Measurements from ENCODE around the gene LTC4S. TPM values are rescaled to one million over a fixed set of nuclear protein-coding genes. Genes with fewer than 3 reads are reported as not detected.
"Not testable (repeated sequence)": the region's sequence is repeated elsewhere in the genome, so short reads cannot be mapped to it uniquely, and the experiment has no call there.

Gene LTC4S, protein sequence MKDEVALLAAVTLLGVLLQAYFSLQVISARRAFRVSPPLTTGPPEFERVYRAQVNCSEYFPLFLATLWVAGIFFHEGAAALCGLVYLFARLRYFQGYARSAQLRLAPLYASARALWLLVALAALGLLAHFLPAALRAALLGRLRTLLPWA
- 12.8 TPM for total RNA-seq
- long read RNA-seq, transcript LTC4S-201 (5 exons, 666 nt) = major isoform, 6 of 23 reads
- long read RNA-seq, partial matches to known transcripts = 1 of 23 reads
- long read RNA-seq, other reads (novel, unspliced or antisense) = 8 of 23 reads

DNA sequence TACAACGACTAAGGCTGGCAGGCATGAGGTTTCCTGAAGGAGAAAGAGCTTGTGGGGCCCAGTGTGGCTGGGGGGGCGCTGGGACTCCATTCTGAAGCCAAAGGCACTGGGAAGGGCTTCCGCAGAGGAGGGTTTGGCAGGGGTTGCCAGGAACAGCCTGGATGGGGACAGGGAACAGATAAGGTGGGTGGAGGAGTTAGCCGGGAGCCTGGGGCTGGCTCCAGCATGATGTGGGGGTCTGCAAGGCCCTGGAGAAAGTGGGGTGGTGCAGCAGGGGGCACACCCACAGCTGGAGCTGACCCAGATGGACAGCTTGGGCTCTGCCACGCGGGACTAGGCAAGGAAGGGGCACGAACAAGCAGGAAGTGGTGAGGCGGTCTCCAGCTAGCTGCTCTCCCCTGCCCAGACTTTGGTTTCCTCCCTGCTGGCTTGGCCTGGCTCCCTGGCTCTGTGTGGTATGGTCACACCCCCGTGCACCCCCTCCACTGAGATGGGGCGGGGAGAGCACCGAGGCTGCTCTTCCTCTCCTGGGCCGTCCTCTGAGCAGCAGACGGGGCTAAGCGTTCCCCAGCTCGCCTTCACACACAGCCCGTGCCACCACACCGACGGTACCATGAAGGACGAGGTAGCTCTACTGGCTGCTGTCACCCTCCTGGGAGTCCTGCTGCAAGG is at the start of gene LTC4S:
Gene LTC4S (plus strand): TSS at position 519 of the 672 bp plus-strand sequence. CDS start 95 bp downstream, at position 614.
- intact Hi-C loops (cut with DNase I) = no loop called here
- DNase-seq (ENCODE audit: low spot score) = peak; percentile 87

DNA sequence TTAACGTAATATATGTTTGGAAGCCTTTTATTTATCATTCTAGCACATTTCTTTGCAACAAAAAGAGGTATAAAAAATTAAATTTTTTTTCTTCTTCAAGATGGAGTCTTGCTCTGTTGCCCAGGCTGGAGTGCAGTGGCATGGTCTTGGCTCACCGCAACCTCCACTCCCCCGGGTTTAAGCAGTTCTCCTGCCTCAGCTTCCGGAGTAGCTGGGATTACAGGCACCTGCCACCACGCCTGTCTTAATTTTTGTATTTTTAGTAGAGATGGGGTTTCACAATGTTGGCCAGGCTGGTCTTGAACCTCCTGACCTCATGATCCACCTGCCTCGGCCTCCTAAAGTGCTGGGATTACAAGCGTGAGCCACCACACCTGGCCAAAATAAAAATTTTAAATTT is 49.7 kb upstream of the LTC4S start:
- intact Hi-C loops (cut with DNase I); DNase-seq (ENCODE audit: low spot score): not testable (repeated sequence)

DNA sequence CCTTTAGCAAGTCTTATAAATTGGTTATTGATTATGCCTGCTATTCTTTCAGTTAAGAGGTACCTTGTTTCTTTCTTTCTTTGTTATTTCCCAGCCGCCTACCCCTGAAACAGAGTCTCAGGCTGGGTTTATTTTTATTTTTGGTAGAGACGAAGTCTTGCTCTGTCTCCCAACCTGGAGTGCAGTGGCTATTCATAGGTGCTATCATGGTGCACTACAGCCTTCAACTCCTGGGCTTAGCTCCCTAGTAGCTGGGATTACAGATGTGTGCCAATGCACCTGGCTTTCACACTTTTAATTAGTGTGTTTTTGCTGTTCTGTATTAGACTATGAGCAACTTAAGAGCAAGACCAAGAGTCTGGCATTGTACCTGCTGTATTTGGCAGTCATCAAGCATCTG is 46.9 kb upstream of the LTC4S start:
- intact Hi-C loops (cut with DNase I) = no loop called here
- no peak for DNase-seq (ENCODE audit: low spot score)

DNA sequence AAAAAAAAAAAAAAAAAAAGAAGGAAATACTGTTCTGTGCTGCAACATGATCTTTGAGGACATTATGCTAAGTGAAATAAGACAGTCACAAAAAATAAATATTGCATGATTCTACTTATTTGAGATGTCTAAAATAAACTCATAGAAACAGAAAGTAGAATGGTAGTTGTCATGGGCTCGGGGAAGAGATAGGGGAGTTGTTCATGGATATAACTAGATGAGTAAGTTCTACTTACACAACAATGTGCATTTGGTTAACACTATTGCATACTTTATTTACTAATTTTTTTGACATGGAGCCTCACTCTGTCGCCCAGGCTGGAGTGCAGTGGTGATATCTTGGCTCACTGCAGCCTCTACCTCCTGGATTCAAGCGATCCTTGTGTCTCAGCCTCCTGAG is 46.0 kb upstream of the LTC4S start:
- DNase-seq (ENCODE audit: low spot score) = no peak
- intact Hi-C loops (cut with DNase I) = no loop called here

DNA sequence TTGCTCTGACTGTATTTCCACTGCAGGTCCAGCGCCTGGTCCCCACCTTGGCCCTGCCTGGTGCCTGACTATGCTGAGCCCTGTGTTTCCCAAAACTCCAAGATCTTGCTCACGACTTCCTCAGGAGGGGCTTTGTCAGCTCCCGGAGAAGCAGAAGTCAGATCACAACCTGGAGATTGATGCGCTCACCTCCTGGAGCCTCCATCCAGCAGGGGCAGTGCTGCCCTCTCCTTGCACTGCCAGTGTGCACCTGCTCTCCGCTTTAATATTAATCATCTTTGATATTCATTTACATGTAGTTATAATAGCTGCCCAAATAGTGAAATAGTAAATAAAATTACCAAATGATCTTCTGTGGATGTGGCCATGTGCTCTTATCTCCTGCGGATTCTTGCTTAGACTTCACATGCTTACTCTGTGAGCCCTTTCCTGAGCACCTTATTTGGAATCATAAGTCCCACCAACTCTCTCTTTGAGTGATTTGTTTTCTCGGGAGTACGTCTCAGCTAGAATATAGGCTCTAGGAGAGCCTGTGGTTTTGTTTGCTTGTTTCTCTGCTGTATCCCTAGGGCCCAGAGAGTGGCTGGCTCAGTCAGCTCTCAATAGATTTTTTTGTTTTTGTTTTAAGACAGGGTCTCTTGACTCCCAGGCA is 43.8 kb upstream of the LTC4S start:
- intact Hi-C loops (cut with DNase I) = no loop called here
- DNase-seq (ENCODE audit: low spot score) = no peak

DNA sequence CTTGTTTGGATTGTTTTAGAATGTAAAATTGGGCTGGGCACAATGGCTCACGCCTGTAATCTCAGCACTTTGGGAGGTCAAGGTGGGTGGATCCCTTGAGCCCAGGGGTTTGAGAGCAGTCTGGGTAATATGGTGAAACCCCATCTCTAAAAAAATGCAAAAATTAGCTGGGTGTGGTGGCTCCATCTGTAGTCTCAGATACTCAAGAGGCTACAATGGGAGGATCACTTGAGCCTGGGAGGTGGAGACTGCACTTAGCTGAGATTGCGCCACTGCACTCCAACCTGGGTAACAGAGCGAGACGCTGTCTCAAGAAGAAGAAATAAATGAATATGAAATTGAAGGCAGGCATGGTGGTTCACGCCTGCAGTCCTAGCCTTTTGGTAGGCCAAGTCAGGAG is 39.8 kb upstream of the LTC4S start:
- DNase-seq (ENCODE audit: low spot score) = no peak
- intact Hi-C loops (cut with DNase I) = no loop called here

DNA sequence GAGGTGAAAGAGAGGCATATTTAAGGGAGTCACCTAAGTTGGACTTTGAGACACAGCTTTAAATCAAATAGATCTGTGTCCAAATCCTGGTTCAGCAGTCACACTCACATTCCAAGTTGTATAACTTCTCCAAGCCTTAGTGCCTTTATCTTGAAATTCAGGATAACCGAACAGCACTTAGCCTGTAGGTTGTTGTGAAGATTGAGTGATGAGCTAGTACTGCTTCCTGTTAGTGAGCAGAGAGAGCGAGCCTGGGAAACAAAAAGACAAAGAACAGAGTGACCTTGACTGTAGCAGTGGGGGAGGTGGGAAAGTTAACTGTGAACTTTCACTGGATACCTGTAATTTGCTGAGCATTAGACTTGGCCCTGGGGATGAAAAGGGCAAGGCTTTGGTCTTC is 38.8 kb upstream of the LTC4S start:
- intact Hi-C loops (cut with DNase I) = no loop called here
- DNase-seq (ENCODE audit: low spot score) = no peak

DNA sequence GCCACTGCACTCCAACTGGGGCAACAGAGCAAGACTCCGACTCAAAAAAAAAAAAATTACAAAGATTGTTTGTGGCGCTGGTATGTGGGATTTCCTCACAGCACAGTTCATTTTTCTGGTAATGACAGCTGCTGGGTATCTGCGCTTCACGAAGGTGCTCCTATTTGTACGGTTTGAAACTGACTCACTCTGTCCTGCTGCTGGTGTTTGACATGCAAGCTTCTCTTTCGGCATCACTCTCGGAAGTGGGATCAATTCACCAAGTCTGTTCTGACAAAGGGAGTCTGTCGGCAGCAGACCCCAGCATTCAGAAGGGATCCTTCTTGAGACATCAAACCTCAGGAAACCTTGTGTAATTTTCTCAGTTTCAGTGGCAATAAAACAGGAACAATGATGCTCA is 34.8 kb upstream of the LTC4S start:
- intact Hi-C loops (cut with DNase I) = no loop called here
- DNase-seq (ENCODE audit: low spot score) = peak; percentile 64

DNA sequence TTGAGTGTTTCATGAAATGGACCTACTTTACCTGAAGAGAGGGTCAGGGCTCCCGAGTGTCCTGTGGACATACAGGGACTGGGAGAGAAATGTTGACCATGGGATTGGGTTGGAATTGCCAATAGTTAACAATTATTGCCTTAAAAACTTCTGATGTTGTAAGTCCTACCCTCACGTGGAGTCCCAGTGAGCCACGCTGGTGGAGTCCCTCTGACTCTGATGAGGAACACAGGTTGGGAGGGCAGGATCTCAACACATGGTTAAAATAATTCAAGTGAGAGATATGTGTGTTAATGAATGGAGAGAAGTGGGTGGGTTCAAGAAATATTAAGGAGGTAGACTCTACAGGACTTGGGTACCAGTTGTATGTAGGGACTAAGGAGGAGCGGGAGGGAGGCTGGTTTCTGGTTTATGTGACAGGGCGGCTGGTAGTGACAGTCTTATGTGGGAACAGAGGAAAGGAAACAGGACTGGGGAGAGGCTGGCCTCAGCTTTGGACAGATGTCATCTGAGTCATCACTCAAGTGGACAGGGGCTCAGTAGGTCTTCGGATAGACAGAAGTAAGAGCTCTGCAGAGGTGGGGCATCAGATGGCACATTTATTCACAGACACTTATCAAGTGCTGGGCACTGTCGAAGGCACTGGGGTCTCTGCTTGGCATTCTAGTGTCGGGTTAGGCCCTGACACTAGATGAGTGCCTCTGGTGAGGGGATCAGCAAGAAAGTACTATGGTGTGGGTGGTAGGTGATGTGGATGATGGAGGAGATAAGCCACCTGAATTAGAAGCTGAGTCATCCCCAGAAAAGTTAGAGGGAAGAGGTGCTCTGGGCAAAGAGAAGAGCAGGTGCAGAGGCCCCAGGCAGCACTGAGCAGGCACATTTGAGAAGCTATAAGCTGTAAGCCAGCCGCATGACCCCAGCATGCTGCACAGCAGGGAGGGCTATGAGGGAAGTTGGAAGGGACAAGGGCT is 33.9 kb upstream of the LTC4S start:
- peak; percentile 65 for DNase-seq (ENCODE audit: low spot score)
- intact Hi-C loops (cut with DNase I) = loop anchor here (5.0 kb wide), 1 partner anchor 698 kb away; the partner anchor contains the start of gene ZNF354C

DNA sequence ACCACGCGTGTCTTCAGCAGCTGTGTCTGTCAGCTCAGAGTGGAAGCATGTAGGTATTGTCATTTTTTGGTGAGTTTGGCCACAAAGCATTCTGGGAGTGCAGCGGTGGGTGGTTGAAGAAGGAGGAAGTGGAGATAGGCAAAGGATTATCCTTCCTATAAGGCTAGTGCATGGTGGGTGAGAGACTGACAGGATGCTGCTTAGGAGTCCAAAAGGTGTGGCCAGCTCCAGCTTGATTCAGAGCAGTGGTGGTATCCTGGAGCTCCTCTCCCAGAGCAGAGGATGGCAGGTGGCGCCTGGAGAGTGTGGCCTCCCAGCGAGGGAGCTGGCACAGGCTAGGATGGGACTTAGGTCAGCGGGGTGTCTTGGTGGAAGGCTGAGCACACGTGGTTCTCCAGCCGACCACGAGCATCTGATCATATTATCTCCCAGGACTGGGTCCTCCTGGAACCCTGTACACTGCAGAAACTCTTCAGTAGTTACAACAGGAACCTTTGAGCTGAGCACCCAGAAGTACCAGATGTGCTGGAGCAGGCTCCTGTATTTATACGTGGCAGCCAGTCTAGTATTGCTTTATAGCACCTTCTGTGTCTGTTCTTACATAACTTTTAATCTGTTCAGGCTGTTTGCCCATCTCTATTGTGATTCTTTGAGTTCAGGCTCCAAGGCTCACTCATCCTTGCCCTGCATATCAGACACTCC is 31.6 kb upstream of the LTC4S start:
- peak; percentile 71 for DNase-seq (ENCODE audit: low spot score)
- intact Hi-C loops (cut with DNase I) = loop anchor here (5.0 kb wide), 1 partner anchor 700 kb away; the partner anchor contains the start of gene ZNF354C

DNA sequence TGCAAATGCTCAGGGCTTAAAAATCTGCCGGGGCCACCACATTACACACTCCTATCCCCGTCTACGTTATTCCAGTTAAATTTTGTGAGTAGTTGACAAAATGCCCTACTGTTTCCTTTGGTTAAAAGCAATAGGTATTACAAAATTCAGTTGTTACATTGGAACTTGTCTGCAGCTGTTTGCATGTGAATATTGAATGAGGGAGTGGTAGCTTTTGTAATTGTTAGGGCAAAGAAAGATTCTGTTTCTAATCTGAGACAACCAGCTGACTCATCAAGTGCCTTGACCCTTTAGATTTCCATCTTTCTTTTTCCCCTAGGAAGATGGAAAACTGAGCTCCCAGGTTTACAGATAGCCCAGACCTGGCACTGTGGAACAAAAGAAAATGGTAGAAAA is 31.0 kb upstream of the LTC4S start:
- intact Hi-C loops (cut with DNase I) = loop anchor here (5.0 kb wide), 1 partner anchor 700 kb away; the partner anchor contains the start of gene ZNF354C
- DNase-seq (ENCODE audit: low spot score) = no peak

DNA sequence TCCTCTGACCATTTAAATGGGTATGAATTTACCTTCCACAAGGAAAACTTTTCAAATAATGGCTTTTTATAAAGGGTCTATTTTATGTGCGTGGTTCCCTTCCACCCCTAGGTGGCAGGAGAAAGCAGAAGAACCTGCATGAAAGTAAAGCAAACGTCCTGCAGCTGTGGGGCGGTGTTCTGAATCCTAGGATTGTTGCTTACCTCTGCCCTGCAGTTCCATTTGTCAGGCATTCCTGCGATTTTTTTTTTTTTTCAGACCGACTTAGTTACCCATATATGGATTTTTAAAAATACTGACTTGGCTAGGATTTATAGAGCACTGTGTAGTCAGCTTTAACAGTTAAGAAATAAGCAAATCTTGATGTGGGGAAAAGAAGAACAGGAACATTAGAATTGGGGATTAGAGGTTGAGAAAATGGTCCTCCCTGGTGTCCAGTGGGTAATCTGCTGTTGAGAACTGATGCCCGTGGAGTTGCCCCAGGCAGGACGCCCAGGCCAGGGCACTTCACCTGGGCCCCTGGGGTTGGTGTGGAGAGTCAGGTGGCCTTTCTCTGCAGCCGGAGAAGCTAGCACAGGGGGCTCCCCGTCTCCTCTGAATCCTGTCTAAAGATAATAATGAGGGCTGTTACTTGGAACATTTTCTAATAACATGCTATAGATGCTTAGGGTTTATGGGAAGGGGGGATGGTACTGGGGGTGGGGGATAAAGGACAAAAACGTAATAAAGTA is 30.4 kb upstream of the LTC4S start:
- intact Hi-C loops (cut with DNase I) = loop anchor here (5.0 kb wide), 1 partner anchor 701 kb away; the partner anchor contains the start of gene ZNF354C
- no peak for DNase-seq (ENCODE audit: low spot score)

DNA sequence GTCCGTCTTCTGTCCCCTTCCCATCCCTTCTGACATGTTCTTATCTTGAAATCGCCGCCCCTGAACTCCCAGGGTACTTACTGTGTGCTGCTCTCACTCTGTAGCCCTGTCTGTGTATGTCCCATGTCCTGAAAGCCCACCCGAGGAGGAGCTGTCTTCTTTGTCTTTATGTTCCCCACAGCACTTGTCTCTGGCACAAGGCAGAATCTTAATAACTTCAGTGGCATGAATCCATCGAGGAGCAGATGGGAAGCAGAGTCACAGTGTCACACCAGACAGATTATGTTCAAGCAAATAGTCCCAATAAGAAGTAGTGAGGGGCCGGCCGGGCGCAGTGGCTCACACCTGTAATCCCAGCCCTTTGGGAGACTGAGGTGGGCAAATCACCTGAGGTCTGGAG is 29.7 kb upstream of the LTC4S start:
- intact Hi-C loops (cut with DNase I) = loop anchor here (1.0 to 5.0 kb wide), 2 partner anchors 32 to 702 kb away; partner anchors contain the start of gene ZNF354C
- no peak for DNase-seq (ENCODE audit: low spot score)

DNA sequence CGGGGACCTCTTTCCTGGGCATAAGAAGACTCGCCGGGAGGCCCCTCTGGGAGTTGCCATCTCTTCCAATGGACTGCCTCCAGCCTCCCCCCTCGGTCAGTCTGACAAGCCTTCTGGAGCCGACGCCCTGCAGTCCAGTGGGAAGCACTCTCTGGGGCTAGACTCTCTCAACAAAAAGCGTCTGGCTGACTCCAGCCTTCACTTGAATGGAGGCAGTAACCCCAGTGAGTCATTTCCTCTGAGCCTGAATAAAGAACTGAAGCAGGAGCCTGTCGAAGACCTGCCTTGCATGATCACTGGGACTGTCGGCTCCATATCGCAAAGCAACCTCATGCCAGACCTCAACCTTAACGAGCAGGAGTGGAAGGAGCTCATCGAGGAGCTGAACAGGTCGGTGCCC is 28.4 kb upstream of the LTC4S start:
- intact Hi-C loops (cut with DNase I) = no loop called here
- DNase-seq (ENCODE audit: low spot score) = no peak

DNA sequence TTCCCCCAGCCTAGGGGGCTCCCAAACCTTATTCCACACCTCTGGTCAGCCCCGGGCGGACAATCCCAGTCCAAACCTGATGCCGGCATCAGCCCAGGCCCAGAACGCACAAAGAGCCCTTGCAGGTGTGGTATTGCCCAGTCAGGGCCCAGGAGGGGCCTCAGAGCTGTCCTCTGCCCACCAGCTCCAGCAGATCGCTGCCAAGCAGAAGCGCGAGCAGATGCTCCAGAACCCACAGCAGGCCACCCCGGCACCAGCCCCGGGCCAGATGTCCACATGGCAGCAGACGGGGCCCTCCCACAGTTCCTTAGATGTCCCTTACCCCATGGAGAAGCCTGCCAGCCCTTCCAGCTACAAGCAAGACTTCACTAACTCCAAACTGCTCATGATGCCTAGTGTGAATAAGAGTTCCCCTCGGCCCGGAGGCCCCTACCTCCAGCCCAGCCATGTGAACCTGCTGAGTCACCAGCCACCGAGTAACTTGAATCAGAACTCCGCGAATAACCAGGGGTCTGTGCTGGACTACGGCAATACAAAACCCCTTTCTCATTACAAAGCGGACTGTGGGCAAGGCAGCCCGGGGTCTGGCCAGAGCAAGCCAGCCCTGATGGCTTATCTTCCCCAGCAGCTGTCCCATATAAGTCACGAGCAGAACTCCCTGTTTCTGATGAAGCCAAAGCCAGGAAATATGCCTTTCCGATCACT is 27.6 kb upstream of the LTC4S start:
- intact Hi-C loops (cut with DNase I) = no loop called here
- no peak for DNase-seq (ENCODE audit: low spot score)

DNA sequence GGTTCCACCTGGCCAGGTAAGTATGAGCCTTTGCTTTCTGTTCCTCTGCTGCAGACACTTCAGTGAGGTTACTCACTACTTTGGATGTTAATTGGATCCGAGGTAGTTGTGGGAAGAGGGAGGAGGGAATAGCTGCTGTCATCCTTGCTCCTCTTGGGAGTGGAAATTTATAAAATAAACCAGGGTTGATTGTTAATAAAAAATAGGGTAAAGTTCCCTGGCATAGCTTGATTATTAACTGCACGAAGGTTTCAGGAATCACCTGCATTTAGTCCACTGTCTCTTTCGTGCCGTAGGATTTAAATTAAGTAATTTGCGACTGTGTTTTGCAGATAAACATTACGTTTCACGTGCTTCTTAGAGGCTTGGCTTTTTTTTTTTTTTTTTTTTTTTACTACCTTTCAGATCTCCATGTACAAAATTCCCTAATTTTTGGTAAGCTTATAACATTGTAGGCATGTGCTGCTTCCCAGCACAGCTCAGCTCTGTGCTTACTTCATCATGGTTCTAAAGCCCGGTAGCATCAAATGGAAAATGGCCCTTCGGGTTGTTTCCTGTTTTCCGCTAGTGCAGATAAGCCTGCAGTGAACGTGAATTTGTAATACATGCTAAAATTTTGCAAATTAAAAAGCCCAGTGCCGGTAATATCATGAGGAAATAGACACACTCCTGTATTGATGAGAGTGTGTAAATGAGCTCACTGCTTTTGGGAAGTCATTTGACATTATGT is 26.9 kb upstream of the LTC4S start:
- DNase-seq (ENCODE audit: low spot score) = no peak
- intact Hi-C loops (cut with DNase I) = no loop called here
